ENCODE measurements around the gene RABL2A. TPM values are rescaled to one million over a fixed set of nuclear protein-coding genes. Genes with fewer than 3 reads are reported as not detected.

RABL2A gene
- polyA plus RNA-seq, 1 donor (not counting 4 experiments of a cell fraction or from before 2014, with no cell fraction given): 6.7 TPM

GRCh38 chr2:113672326-113672932, 45.4 kb downstream of the RABL2A start:
- Histone ChIP-seq H3K9me3 (ENCODE audit: control insufficient read depth, low read depth, low read length) (no peaks in the 10 kb centered on the region), H3K79me2 (ENCODE audit: control insufficient read depth, insufficient read depth, low read length) (no peaks in the 10 kb centered on the region), H3K9me1 (ENCODE audit: control insufficient read depth, extremely low read depth, insufficient read depth, low read length) (no peaks in the 10 kb centered on the region), H2AFZ (ENCODE audit: control insufficient read depth, low read length) (no peak overlapping the region), H3K27ac (ENCODE audit: control insufficient read depth, insufficient read depth, low read length) (no peak overlapping the region), H3K4me2 (ENCODE audit: control insufficient read depth, extremely low read depth, insufficient read depth, low read depth, low read length) (no peak overlapping the region), H3K9ac (ENCODE audit: control insufficient read depth, extremely low read depth, insufficient read depth, low read length) (no peak overlapping the region), H3K36me3 (ENCODE audit: control insufficient read depth in 2 of 2, extremely low read depth in 1 of 2, insufficient read depth in 2 of 2, low read length in 2 of 2) (no peaks in the 10 kb centered on the region), H3K4me1 (ENCODE audit: control insufficient read depth, extremely low read depth, insufficient read depth, low read length) (no peaks in the 10 kb centered on the region), H3K27me3 (ENCODE audit: control insufficient read depth, extremely low read depth, insufficient read depth, low read length) (no peaks in the 10 kb centered on the region), H4K20me1 (ENCODE audit: control insufficient read depth, extremely low read depth, insufficient read depth, low read length) (no peaks in the 10 kb centered on the region), H3K4me3 (ENCODE audit: control insufficient read depth in 2 of 3, extremely low read depth in 1 of 3, insufficient read depth in 2 of 3, low read depth in 1 of 3, low read length in 3 of 3) (no peak overlapping the region)
- no peak for DNase-seq (ENCODE audit: low read depth, low spot score)
- no peak for TF ChIP-seq EZH2 (IDR thresholded peaks at IDR 0.05; ENCODE audit: low read length)
- no peak for TF ChIP-seq CTCF (optimal IDR thresholded peaks at IDR 0.05 in 1 of 3, IDR thresholded peaks at IDR 0.05 in 1 of 3, conservative IDR thresholded peaks at IDR 0.05 in 1 of 3; ENCODE audit: extremely low read depth in 1 of 3, insufficient read depth in 2 of 3, low read length in 3 of 3)
- no peak for FAIRE-seq
- dilution Hi-C loops (cut with MboI; ENCODE audit: extremely low pct_ligation_motif_present, low sequenced_read_pairs): no loop called here

- dilution Hi-C loops (cut with MboI; ENCODE audit: extremely low pct_ligation_motif_present, low sequenced_read_pairs): no loop called here
- no peak for TF ChIP-seq CTCF (optimal IDR thresholded peaks at IDR 0.05 in 1 of 3, IDR thresholded peaks at IDR 0.05 in 1 of 3, conservative IDR thresholded peaks at IDR 0.05 in 1 of 3; ENCODE audit: extremely low read depth in 1 of 3, insufficient read depth in 2 of 3, low read length in 3 of 3)
- TF ChIP-seq EZH2 (IDR thresholded peaks at IDR 0.05; ENCODE audit: low read length): no peak
- FAIRE-seq (no peak), DNase-seq (ENCODE audit: low read depth, low spot score) (no peak)
- Histone ChIP-seq H3K9me1 (ENCODE audit: control insufficient read depth, extremely low read depth, insufficient read depth, low read length) (no peaks in the 10 kb centered on the region), H4K20me1 (ENCODE audit: control insufficient read depth, extremely low read depth, insufficient read depth, low read length) (no peaks in the 10 kb centered on the region), H3K4me2 (ENCODE audit: control insufficient read depth, extremely low read depth, insufficient read depth, low read depth, low read length) (no peak overlapping the region), H3K4me3 (ENCODE audit: control insufficient read depth in 2 of 3, extremely low read depth in 1 of 3, insufficient read depth in 2 of 3, low read depth in 1 of 3, low read length in 3 of 3) (no peak overlapping the region), H3K27me3 (ENCODE audit: control insufficient read depth, extremely low read depth, insufficient read depth, low read length) (no peaks in the 10 kb centered on the region), H3K9me3 (ENCODE audit: control insufficient read depth, low read depth, low read length) (no peaks in the 10 kb centered on the region), H3K4me1 (ENCODE audit: control insufficient read depth, extremely low read depth, insufficient read depth, low read length) (no peaks in the 10 kb centered on the region), H2AFZ (ENCODE audit: control insufficient read depth, low read length) (no peak overlapping the region), H3K79me2 (ENCODE audit: control insufficient read depth, insufficient read depth, low read length) (no peaks in the 10 kb centered on the region), H3K9ac (ENCODE audit: control insufficient read depth, extremely low read depth, insufficient read depth, low read length) (no peak overlapping the region), H3K27ac (ENCODE audit: control insufficient read depth, insufficient read depth, low read length) (no peak overlapping the region), H3K36me3 (ENCODE audit: control insufficient read depth in 2 of 2, extremely low read depth in 1 of 2, insufficient read depth in 2 of 2, low read length in 2 of 2) (no peaks in the 10 kb centered on the region)
Measured at GRCh38 chr2:113675875-113676274, 48.8 kb downstream of the RABL2A start.
